Motor neuron (in vitro differentiated cells): ENCODE data around the gene TRAPPC12. TPM values are rescaled to one million over a fixed set of nuclear protein-coding genes. Genes with fewer than 3 reads are reported as not detected.

Experiments
- ATAC-seq, 8 experiments: fragments of 200-7000 bp; cut with Tn5 transposase; replicated peaks in 6 of 8; 2 replicates each; pipeline ENCODE4 v1.8.0; 2021; ENCODE audit warnings: mild to moderate bottlenecking in 8 of 8, moderate library complexity in 8 of 8
- H3K27ac ChIP-seq, 2 donors: fragments of 250-450 bp; sonication (Bioruptor Pico); 2 replicates each; pipeline ENCODE4 v1.9.0; 2021; ENCODE audit warnings: antibody characterized with exemption in 2 of 2, mild to moderate bottlenecking in 2 of 2, moderate library complexity in 1 of 2
- H3K4me1 ChIP-seq, 2 donors: fragments of 250-450 bp; sonication (Bioruptor Pico); replicated peaks in 1 of 2; 2 replicates each; pipeline ENCODE4 v1.6.1; 2021; ENCODE audit warnings: antibody characterized with exemption in 2 of 2, mild to moderate bottlenecking in 2 of 2, moderate library complexity in 1 of 2
- H3K4me3 ChIP-seq, 5 donors: fragments of 250-450 bp; sonication (Bioruptor Pico); 2 replicates each; pipeline ENCODE4 v1.9.0; 2021; ENCODE audit warnings: antibody characterized with exemption in 5 of 5, mild to moderate bottlenecking in 5 of 5, moderate library complexity in 4 of 5
- WGBS, 10 experiments: fragments of 450-650 bp; shearing (Covaris generic); methylation state at CpG; one replicate each; pipeline ENCODE4 v1.0.0; 2022; 5-methylcytosine and 5-hydroxymethylcytosine counted together
- in situ Hi-C, 9 experiments: fragments of 400-800 bp; cut with MboI; loops; one replicate each; pipeline ENCODE4 v1.15.0; 2021; ENCODE audit warnings: low sequenced_read_pairs in 9 of 9, low pct_unique_long_range_greater_than_20kb in 2 of 9; ENCODE audit not compliant: unreplicated experiment in 9 of 9
- total RNA-seq, 8 experiments: library from RNA; unstranded; fragments of 300-600 nt; gene quantifications; 2 replicates each; pipeline versions ENCODE4 v1.2.3 to v1.2.4, GENCODE V29; 2022

The TRAPPC12 gene
- 100 to 1,000 TPM in 2 of 8 experiments, 10 to 100 TPM in 6; 40.1 to 228 (median 67.4) TPM for total RNA-seq

GRCh38 chr2:3379647-3380534 is at the start of gene TRAPPC12:
Gene TRAPPC12, plus strand, starts transcription at chr2:3379694. Its CDS starts 7,930 bp downstream, at chr2:3387624.
- Histone ChIP-seq H3K4me3 (peak within 1 kb of the TSS; percentile 69 to 89 (median 76)), H3K27ac (peak within 1 kb of the TSS; percentile 87 to 88), H3K4me1 (peaks cover 19 to 23% of the 10 kb centered on the region in 2 donors)
- ATAC-seq: peak; percentile 64 to 86 (median 82)
- whole genome bisulfite sequencing, 10 experiments: 0 to 6% (median 2%) methylated on average over 1 to 14 of the region's 61 CpGs; no CpG with 5 or more reads in 1 of the 10 experiments
- in situ Hi-C loops: no loop called here

DNA sequence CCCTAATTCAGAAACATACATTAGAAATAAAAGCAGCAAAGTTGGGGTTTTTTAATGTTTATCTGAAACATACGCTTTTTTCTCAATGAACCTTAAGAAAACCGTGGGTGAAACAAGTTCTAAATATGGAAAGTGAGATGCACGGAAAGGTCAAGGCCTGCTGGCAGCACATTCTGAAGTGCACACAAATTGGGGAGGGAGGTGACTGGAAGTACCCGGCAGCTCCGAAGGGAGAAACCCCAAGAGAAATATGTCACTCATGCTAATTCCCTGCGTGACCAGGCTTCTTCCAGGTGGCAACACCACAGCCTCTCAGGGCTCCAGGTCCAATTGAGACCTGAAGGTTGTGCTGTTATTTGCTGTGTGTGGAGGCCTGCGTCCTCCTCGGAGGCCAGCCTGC is 47.4 kb upstream of the TRAPPC12 start:
- no peak overlapping the region for H3K4me3 ChIP-seq

GRCh38 chr2:3334392-3335345 is 44.8 kb upstream of the TRAPPC12 start:
- ATAC-seq: no peak
- in situ Hi-C loops: no loop called here
- H3K4me1 ChIP-seq: no peaks in the 10 kb centered on the region
- WGBS, 10 experiments: 73 to 96% (median 91%) methylated on average over 1 to 18 of the region's 24 CpGs; no CpG with 5 or more reads in 2 of the 10 experiments
- no peak overlapping the region for H3K27ac ChIP-seq
- H3K4me3 ChIP-seq: no peak overlapping the region

More for the DNA sequence above, 47.4 kb upstream of the TRAPPC12 start:
- no peak for ATAC-seq
- Histone ChIP-seq H3K27ac (no peak overlapping the region), H3K4me1 (no peaks in the 10 kb centered on the region)
- in situ Hi-C loops: no loop called here
- 78 to 100% (median 96%) methylated on average over 1 to 8 of the region's 8 CpGs; no CpG with 5 or more reads in 4 of the 10 experiments for WGBS, 10 experiments

GRCh38 chr2:3336844-3337243 is 42.6 kb upstream of the TRAPPC12 start:
- no peaks in the 10 kb centered on the region for H3K4me1 ChIP-seq
- in situ Hi-C loops: no loop called here
- ATAC-seq: no peak
- H3K27ac ChIP-seq: no peak overlapping the region
- 97 to 100% (median 100%) methylated on average over 1 to 2 of the region's 2 CpGs; no CpG with 5 or more reads in 7 of the 10 experiments for WGBS, 10 experiments
- H3K4me3 ChIP-seq: no peak overlapping the region

- WGBS, 10 experiments: 62 to 100% (median 96%) methylated on average over 1 to 8 of the region's 10 CpGs; no CpG with 5 or more reads in 2 of the 10 experiments
- H3K4me3 ChIP-seq: no peak overlapping the region
- no peaks in the 10 kb centered on the region for H3K4me1 ChIP-seq
- in situ Hi-C loops: no loop called here
- H3K27ac ChIP-seq: no peak overlapping the region
- ATAC-seq: peak in 1 of 8 experiments; percentile 52
These were observed 41.2 kb upstream of the TRAPPC12 start for GRCh38 chr2:3338340-3338739.

DNA sequence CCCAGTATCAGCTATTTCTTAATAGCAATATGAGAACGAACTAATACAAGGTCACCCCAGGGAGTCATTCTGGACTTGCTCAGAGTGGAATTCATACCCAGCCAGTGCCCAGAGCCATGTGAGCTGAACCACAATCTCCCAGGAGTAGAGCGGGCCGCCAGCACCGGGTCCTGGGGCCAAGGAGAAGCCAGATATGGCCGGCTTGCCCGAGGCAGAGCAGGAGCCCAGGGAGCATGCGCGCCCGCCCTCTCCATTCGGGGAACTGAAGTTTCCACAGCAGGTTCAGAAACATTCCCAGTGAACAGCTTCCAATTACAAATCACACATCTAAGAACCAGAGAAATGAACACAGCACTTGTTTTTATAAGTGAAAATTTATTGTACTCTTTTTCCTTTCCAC is 39.4 kb upstream of the TRAPPC12 start:
- Histone ChIP-seq H3K27ac (no peak overlapping the region), H3K4me1 (no peaks in the 10 kb centered on the region), H3K4me3 (no peak overlapping the region)
- in situ Hi-C loops: no loop called here
- no peak for ATAC-seq
- 93 to 100% (median 99%) methylated on average over 1 to 10 of the region's 10 CpGs; no CpG with 5 or more reads in 4 of the 10 experiments for WGBS, 10 experiments

DNA sequence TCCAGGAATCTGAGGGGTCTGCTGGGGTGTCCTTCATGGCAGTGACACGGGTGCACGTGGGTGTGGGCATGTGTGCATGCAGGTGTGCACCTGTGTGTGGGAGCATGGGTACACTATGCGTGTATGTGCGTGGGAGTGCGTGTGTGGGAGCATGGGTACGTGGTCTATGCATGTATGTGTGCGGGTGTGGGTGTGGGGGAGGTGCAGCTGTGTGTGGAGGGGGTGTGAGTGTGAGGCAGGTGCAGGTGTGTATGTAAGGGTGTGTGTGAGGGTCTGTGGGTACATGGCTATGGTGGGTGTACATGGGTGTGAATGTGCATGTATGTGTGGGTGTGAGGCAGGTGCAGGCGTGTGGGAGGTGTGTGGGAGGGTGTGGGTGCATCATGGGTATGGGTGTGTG is 38.2 kb upstream of the TRAPPC12 start:
- H3K27ac ChIP-seq: no peak overlapping the region
- ATAC-seq: no peak
- no peak overlapping the region for H3K4me3 ChIP-seq
- in situ Hi-C loops: no loop called here
- 80 to 93% (median 93%) methylated on average over 1 to 5 of the region's 8 CpGs; no CpG with 5 or more reads in 7 of the 10 experiments for WGBS, 10 experiments
- no peaks in the 10 kb centered on the region for H3K4me1 ChIP-seq

- 82 to 100% (median 100%) methylated on average over 1 to 7 of the region's 9 CpGs; no CpG with 5 or more reads in 1 of the 10 experiments for WGBS, 10 experiments
- no peak overlapping the region for H3K27ac ChIP-seq
- ATAC-seq: no peak
- H3K4me3 ChIP-seq: no peak overlapping the region
- no peaks in the 10 kb centered on the region for H3K4me1 ChIP-seq
- in situ Hi-C loops: no loop called here
These were observed 37.2 kb upstream of the TRAPPC12 start for GRCh38 chr2:3342324-3342723.

- in situ Hi-C loops: no loop called here
- no peak overlapping the region for H3K4me3 ChIP-seq
- ATAC-seq: no peak
- 92 to 100% (median 96%) methylated on average over 2 to 7 of the region's 11 CpGs; no CpG with 5 or more reads in 1 of the 10 experiments for WGBS, 10 experiments
- peaks cover 2 to 5% of the 10 kb centered on the region in 2 donors for H3K4me1 ChIP-seq
- H3K27ac ChIP-seq: no peak overlapping the region
These were observed 36.5 kb upstream of the TRAPPC12 start for GRCh38 chr2:3343012-3343411.

DNA sequence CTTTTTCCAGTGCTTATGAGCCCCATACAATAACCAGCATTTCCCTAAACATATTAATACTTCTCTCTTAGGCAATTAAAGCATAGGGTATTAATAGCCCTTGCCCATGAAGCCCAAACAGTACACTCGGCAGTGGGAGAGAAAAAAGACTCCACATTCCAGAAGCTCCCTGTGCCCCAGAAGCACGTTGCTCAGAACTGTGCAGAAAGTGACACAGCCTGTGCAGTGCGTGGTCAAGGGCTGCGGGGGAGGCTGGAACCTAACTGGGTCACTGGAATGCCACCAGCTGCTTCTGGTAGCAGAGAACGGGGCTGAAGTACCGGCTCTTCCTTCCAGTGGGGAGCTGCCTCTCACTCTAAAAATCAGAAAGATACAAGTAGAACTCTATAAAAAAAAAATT is 34.6 kb upstream of the TRAPPC12 start:
- in situ Hi-C loops: no loop called here
- WGBS, 10 experiments: 51 to 100% (median 90%) methylated on average over 1 to 5 of the region's 6 CpGs; no CpG with 5 or more reads in 3 of the 10 experiments
- no peak overlapping the region for H3K27ac ChIP-seq
- peaks cover 11 to 20% of the 10 kb centered on the region in 2 donors for H3K4me1 ChIP-seq
- H3K4me3 ChIP-seq: no peak overlapping the region
- no peak for ATAC-seq

DNA sequence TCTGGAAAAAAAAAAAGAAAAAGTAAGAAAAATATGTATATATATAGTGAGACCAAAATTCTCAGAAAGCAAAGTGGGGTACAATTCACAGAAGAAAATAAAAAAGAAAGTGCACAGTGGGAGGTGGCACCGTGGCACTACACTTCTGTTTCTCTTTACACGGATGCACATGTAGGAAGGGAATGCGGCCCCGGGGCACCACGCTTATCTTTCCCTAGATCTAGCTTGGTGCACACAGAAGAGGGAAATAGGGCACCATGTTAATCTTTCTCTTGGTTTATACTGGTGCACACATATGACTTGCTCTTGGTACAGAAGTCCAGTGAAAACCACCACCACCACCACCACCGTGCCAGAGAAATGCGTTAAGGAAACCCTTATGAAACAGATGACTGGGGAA is 33.9 kb upstream of the TRAPPC12 start:
- no peak for ATAC-seq
- Histone ChIP-seq H3K27ac (no peak overlapping the region), H3K4me1 (peaks cover 11 to 20% of the 10 kb centered on the region in 2 donors), H3K4me3 (no peak overlapping the region)
- in situ Hi-C loops: no loop called here
- 83 to 100% (median 92%) methylated on average over 1 to 6 of the region's 7 CpGs; no CpG with 5 or more reads in 2 of the 10 experiments for WGBS, 10 experiments

- peak in 5 of 8 experiments; percentile 46 to 73 (median 58) for ATAC-seq
- WGBS, 10 experiments: 60 to 89% (median 80%) methylated on average over 1 to 7 of the region's 12 CpGs; no CpG with 5 or more reads in 5 of the 10 experiments
- Histone ChIP-seq H3K27ac (peak overlapping the region; percentile 65 to 82), H3K4me1 (peaks cover 11 to 20% of the 10 kb centered on the region in 2 donors), H3K4me3 (no peak overlapping the region)
- in situ Hi-C loops: no loop called here
These were observed 30.7 kb upstream of the TRAPPC12 start for GRCh38 chr2:3348767-3349166.
